Neural cell (in vitro differentiated cells): Measurements from ENCODE around the gene AHRR. TPM values are rescaled to one million over a fixed set of nuclear protein-coding genes. Genes with fewer than 3 reads are reported as not detected.
"Not testable (repeated sequence)": the region's sequence is repeated elsewhere in the genome, so short reads cannot be mapped to it uniquely, and the experiment has no call there.

Experiments used
- H2AFZ ChIP-seq: fragments of 200-600, 300-800 bp; sonication (generic), shearing (Covaris generic); 2 replicates; pipeline ENCODE4 v1.6.0; 2014; ENCODE audit warnings: low read depth, mild to moderate bottlenecking, antibody characterized with exemption, low read length, moderate library complexity
- H3F3A ChIP-seq: fragments of 200-600 bp; shearing (Covaris generic); 2 replicates; pipeline ENCODE4 v1.6.1; 2016; ENCODE audit warnings: mild to moderate bottlenecking, moderate library complexity, mixed read lengths, antibody characterized with exemption, low read length; ENCODE audit not compliant: insufficient read depth, poor library complexity, severe bottlenecking
- H3K27ac ChIP-seq: fragments of 200-600, 300-800 bp; sonication (generic), shearing (Covaris generic); 2 replicates; pipeline ENCODE4 v1.5.1; 2014; ENCODE audit warnings: mild to moderate bottlenecking, low read length, moderate library complexity
- H3K27me3 ChIP-seq: fragments of 300-800, 200-600 bp; sonication (generic), shearing (Covaris generic); 2 replicates; pipeline ENCODE4 v1.6.0; 2014; ENCODE audit warnings: mild to moderate bottlenecking, low read depth, low read length, moderate library complexity; ENCODE audit not compliant: insufficient read depth
- H3K36me3 ChIP-seq: fragments of 300-800, 200-600 bp; sonication (generic), shearing (Covaris generic); 2 replicates; pipeline ENCODE4 v1.5.1; 2014; ENCODE audit warnings: mild to moderate bottlenecking, antibody characterized with exemption, low read length, moderate library complexity; ENCODE audit not compliant: insufficient read depth
- H3K4me2 ChIP-seq: fragments of 300-800, 200-600 bp; sonication (generic), shearing (Covaris generic); 2 replicates; pipeline ENCODE4 v1.6.0; 2014; ENCODE audit warnings: mild to moderate bottlenecking, low read length
- H3K4me3 ChIP-seq: fragments of 300-800, 200-600 bp; sonication (generic), shearing (Covaris generic); 2 replicates; pipeline ENCODE4 v1.5.1; 2014; ENCODE audit warnings: mild to moderate bottlenecking, low read length, moderate library complexity
- H3K79me2 ChIP-seq: fragments of 200-600 bp; shearing (Covaris generic); replicated peaks from 2 replicates; pipeline ENCODE4 v1.6.0; 2014; ENCODE audit warnings: mild to moderate bottlenecking, low read length, moderate library complexity; ENCODE audit not compliant: insufficient read depth
- H3K9ac ChIP-seq: fragments of 300-800, 200-600 bp; sonication (generic), shearing (Covaris generic); 2 replicates; pipeline ENCODE4 v1.6.1; 2016; ENCODE audit warnings: mild to moderate bottlenecking, low read length, mixed read lengths
- H3K9me2 ChIP-seq: fragments of 200-600 bp; shearing (Covaris generic); 2 replicates; pipeline ENCODE4 v1.6.1; 2016; ENCODE audit warnings: mild to moderate bottlenecking, low read length, mixed read lengths; ENCODE audit not compliant: insufficient read depth
- H3K9me3 ChIP-seq: fragments of 200-600, 300-800 bp; sonication (generic), shearing (Covaris generic); 2 replicates; pipeline ENCODE4 v1.6.1; 2016; ENCODE audit warnings: mild to moderate bottlenecking, mixed run types, low read length, moderate library complexity, mixed read lengths
- H4K20me1 ChIP-seq: fragments of 200-600 bp; shearing (Covaris generic); 2 replicates; pipeline ENCODE4 v1.6.1; 2016; ENCODE audit warnings: mild to moderate bottlenecking, mixed run types; ENCODE audit not compliant: insufficient read depth
- CTCF ChIP-seq: fragments of 450-650 bp; IDR thresholded peaks from 2 replicates; pipeline ENCODE4 v1.5.1; 2014; ENCODE audit warnings: antibody characterized with exemption, mild to moderate bottlenecking, moderate library complexity; ENCODE audit not compliant: poor library complexity, severe bottlenecking
- EP300 ChIP-seq: fragments of 450-650 bp; conservative IDR thresholded peaks from 2 replicates; pipeline ENCODE4 v1.6.1; 2014; ENCODE audit warnings: antibody characterized with exemption, mild to moderate bottlenecking, moderate library complexity; ENCODE audit not compliant: poor library complexity, severe bottlenecking
- EZH2 ChIP-seq: fragments of 200-600, 300-800 bp; shearing (Covaris generic), sonication (generic); IDR thresholded peaks from 2 replicates; pipeline ENCODE4 v1.6.1; 2014; ENCODE audit warnings: antibody characterized with exemption, low read length, borderline replicate concordance, mild to moderate bottlenecking; ENCODE audit not compliant: insufficient read depth, poor library complexity, severe bottlenecking
- MXI1 ChIP-seq: fragments of 450-650 bp; conservative IDR thresholded peaks from 2 replicates; pipeline ENCODE4 v1.6.1; 2014; ENCODE audit warnings: antibody characterized with exemption, mild to moderate bottlenecking; ENCODE audit not compliant: poor library complexity, severe bottlenecking
- POLR2AphosphoS5 ChIP-seq: IDR thresholded peaks from 2 replicates; pipeline ENCODE4 v1.6.1; 2012
- RAD21 ChIP-seq: fragments of 450-650 bp; conservative IDR thresholded peaks from 2 replicates; pipeline ENCODE4 v1.6.1; 2014; ENCODE audit warnings: antibody characterized with exemption, mild to moderate bottlenecking, moderate library complexity
- REST ChIP-seq: IDR thresholded peaks from 2 replicates; pipeline ENCODE4 v1.6.1; 2012; ENCODE audit warnings: borderline replicate concordance
- SMC3 ChIP-seq: fragments of 450-650 bp; conservative IDR thresholded peaks from 2 replicates; pipeline ENCODE4 v1.6.1; 2014; ENCODE audit warnings: antibody characterized with exemption, mild to moderate bottlenecking, moderate library complexity; ENCODE audit not compliant: poor library complexity
- TAF1 ChIP-seq: IDR thresholded peaks from 2 replicates; pipeline ENCODE4 v1.6.1; 2012; ENCODE audit warnings: low read depth
- polyA plus RNA-seq: library from polyadenylated mRNA; depleted of rRNA; stranded (reverse); fragments of >200 nt; gene quantifications from 2 replicates; pipeline ENCODE4 v1.2.3, GENCODE V29; 2014

Gene AHRR
- polyA plus RNA-seq, 1 donor from 2014 or later = 0.26 TPM

GRCh38 chr5:278646-279045 lies 42.9 kb upstream of the AHRR start:
- H3K9me2 ChIP-seq = no peaks in the 10 kb centered on the region
- no peak overlapping the region for H3K27ac ChIP-seq
- no peak overlapping the region for H3K4me3 ChIP-seq
- no peaks in the 10 kb centered on the region for H3K27me3 ChIP-seq
- H3K9me3 ChIP-seq = no peaks in the 10 kb centered on the region
- no peak overlapping the region for H3K9ac ChIP-seq
- peaks cover 9% of the 10 kb centered on the region for H3K79me2 ChIP-seq
- TF ChIP-seq RAD21 (no peak), TAF1 (no peak), EZH2 (no peak), EP300 (no peak), CTCF (no peak), SMC3 (no peak), REST (no peak), MXI1 (no peak), POLR2AphosphoS5 (no peak)
- no peaks in the 10 kb centered on the region for H3F3A ChIP-seq
- no peaks in the 10 kb centered on the region for H4K20me1 ChIP-seq
- H3K36me3 ChIP-seq = no peaks in the 10 kb centered on the region
- no peak overlapping the region for H3K4me2 ChIP-seq
- H2AFZ ChIP-seq = no peak overlapping the region

GRCh38 chr5:279051-279665 lies 42.4 kb upstream of the AHRR start:
- not testable (repeated sequence) for H3K9me3 ChIP-seq, H2AFZ ChIP-seq, H3K27ac ChIP-seq, H3K27me3 ChIP-seq, H3K4me3 ChIP-seq, H3K9me2 ChIP-seq, H3F3A ChIP-seq, H3K36me3 ChIP-seq, H4K20me1 ChIP-seq, H3K9ac ChIP-seq, H3K4me2 ChIP-seq
- peaks cover 11% of the 10 kb centered on the region for H3K79me2 ChIP-seq

- Histone ChIP-seq H3K79me2 (peaks cover 8% of the 10 kb centered on the region), H4K20me1 (no peaks in the 10 kb centered on the region)
Observed at GRCh38 chr5:285991-286557, 35.4 kb upstream of the AHRR start.

More at GRCh38 chr5:285991-286557, 35.4 kb upstream of the AHRR start:
- no peak overlapping the region for H3K4me2 ChIP-seq
- no peaks in the 10 kb centered on the region for H3F3A ChIP-seq
- TF ChIP-seq EZH2 (no peak), REST (no peak), EP300 (no peak), RAD21 (no peak), MXI1 (no peak), SMC3 (no peak)
- H3K27ac ChIP-seq = no peak overlapping the region
- no peaks in the 10 kb centered on the region for H3K36me3 ChIP-seq
- H3K9me2 ChIP-seq = no peaks in the 10 kb centered on the region
- H3K9me3 ChIP-seq = no peaks in the 10 kb centered on the region
- H3K9ac ChIP-seq = no peak overlapping the region
- H3K27me3 ChIP-seq = no peaks in the 10 kb centered on the region
- no peak overlapping the region for H3K4me3 ChIP-seq
- H2AFZ ChIP-seq = no peak overlapping the region
